ENCODE data around the gene IFNLR1. TPM values are rescaled to one million over a fixed set of nuclear protein-coding genes. Genes with fewer than 3 reads are reported as not detected.

Gene IFNLR1
- total RNA-seq, 1 donor, result under 0.01 TPM

GRCh38 chr1:24126018-24126671, 60.9 kb downstream of the IFNLR1 start:
- no peak overlapping the region for H3K4me3 ChIP-seq (ENCODE audit: low read depth, low read length)

GRCh38 chr1:24125456-24125855, 61.6 kb downstream of the IFNLR1 start:
- H3K4me3 ChIP-seq (ENCODE audit: low read depth, low read length), result no peak overlapping the region
- DNase-seq (ENCODE audit: low read depth), result no peak
- TF ChIP-seq CTCF (IDR thresholded peaks at IDR 0.05; ENCODE audit: insufficient read depth, low read depth, low read length), result no peak

More at GRCh38 chr1:24126018-24126671, 60.9 kb downstream of the IFNLR1 start:
- no peak for TF ChIP-seq CTCF (IDR thresholded peaks at IDR 0.05; ENCODE audit: insufficient read depth, low read depth, low read length)
- no peak for DNase-seq (ENCODE audit: low read depth)

- DNase-seq (ENCODE audit: low read depth), result no peak
- TF ChIP-seq CTCF (IDR thresholded peaks at IDR 0.05; ENCODE audit: insufficient read depth, low read depth, low read length), result no peak
Observed at GRCh38 chr1:24124980-24125379, 62.1 kb downstream of the IFNLR1 start.

GRCh38 chr1:24123611-24124010, 63.5 kb downstream of the IFNLR1 start:
- no peak for TF ChIP-seq CTCF (IDR thresholded peaks at IDR 0.05; ENCODE audit: insufficient read depth, low read depth, low read length)
- no peak overlapping the region for H3K4me3 ChIP-seq (ENCODE audit: low read depth, low read length)
- DNase-seq (ENCODE audit: low read depth), result no peak

More at GRCh38 chr1:24124980-24125379, 62.1 kb downstream of the IFNLR1 start:
- H3K4me3 ChIP-seq (ENCODE audit: low read depth, low read length), result no peak overlapping the region

GRCh38 chr1:24122776-24123175, 64.3 kb downstream of the IFNLR1 start:
- DNase-seq (ENCODE audit: low read depth), result no peak
- no peak overlapping the region for H3K4me3 ChIP-seq (ENCODE audit: low read depth, low read length)
- TF ChIP-seq CTCF (IDR thresholded peaks at IDR 0.05; ENCODE audit: insufficient read depth, low read depth, low read length), result no peak

GRCh38 chr1:24121406-24121805, 65.7 kb downstream of the IFNLR1 start:
- H3K4me3 ChIP-seq (ENCODE audit: low read depth, low read length), result no peak overlapping the region
- no peak for DNase-seq (ENCODE audit: low read depth)
- TF ChIP-seq CTCF (IDR thresholded peaks at IDR 0.05; ENCODE audit: insufficient read depth, low read depth, low read length), result no peak

- DNase-seq (ENCODE audit: low read depth), result no peak
- no peak overlapping the region for H3K4me3 ChIP-seq (ENCODE audit: low read depth, low read length)
- TF ChIP-seq CTCF (IDR thresholded peaks at IDR 0.05; ENCODE audit: insufficient read depth, low read depth, low read length), result no peak
Observed at GRCh38 chr1:24120965-24121364, 66.1 kb downstream of the IFNLR1 start.
